BE2C (cell line): Measurements from ENCODE around the gene CTSH.
"Not testable (repeated sequence)": the region's sequence is repeated elsewhere in the genome, so short reads cannot be mapped to it uniquely, and the experiment has no call there.

Source experiments
- DNase-seq: peaks from one replicate; pipeline ENCODE4 v3.0.0-alpha.2; 2020
- H3K27me3 ChIP-seq: fragments of 250-450 bp; sonication (Bioruptor Pico); 2 replicates; pipeline ENCODE4 v1.5.1; 2020; ENCODE audit warnings: mild to moderate bottlenecking
- H3K36me3 ChIP-seq: fragments of 250-450 bp; sonication (Bioruptor Pico); 2 replicates; pipeline ENCODE4 v1.5.1; 2020; ENCODE audit warnings: mild to moderate bottlenecking
- H3K4me1 ChIP-seq: fragments of 250-450 bp; sonication (Bioruptor Pico); 2 replicates; pipeline ENCODE4 v1.5.1; 2020
- H3K4me3 ChIP-seq: 2 replicates; pipeline ENCODE4 v1.5.1; 2011; ENCODE audit warnings: low read depth, low read length
- H3K9me3 ChIP-seq: fragments of 250-450 bp; sonication (Bioruptor Pico); 2 replicates; pipeline ENCODE4 v1.5.1; 2020
- CTCF ChIP-seq: IDR thresholded peaks from 2 replicates; pipeline ENCODE4 v1.5.1; 2012; ENCODE audit warnings: mild to moderate bottlenecking, low read depth, low read length

The CTSH gene

GRCh38 chr15:78909160-78909695 lies 35.6 kb downstream of the CTSH start:
- peaks cover 6% of the 10 kb centered on the region; the same call in 1 of the 2 replicates for H3K4me1 ChIP-seq
- H3K27me3 ChIP-seq, result no peaks in the 10 kb centered on the region
- H3K36me3 ChIP-seq, result peaks cover 74% of the 10 kb centered on the region
- H3K4me3 ChIP-seq, result no peak overlapping the region
- DNase-seq, result no peak
- TF ChIP-seq CTCF, result no peak
- H3K9me3 ChIP-seq, result no peaks in the 10 kb centered on the region

DNA sequence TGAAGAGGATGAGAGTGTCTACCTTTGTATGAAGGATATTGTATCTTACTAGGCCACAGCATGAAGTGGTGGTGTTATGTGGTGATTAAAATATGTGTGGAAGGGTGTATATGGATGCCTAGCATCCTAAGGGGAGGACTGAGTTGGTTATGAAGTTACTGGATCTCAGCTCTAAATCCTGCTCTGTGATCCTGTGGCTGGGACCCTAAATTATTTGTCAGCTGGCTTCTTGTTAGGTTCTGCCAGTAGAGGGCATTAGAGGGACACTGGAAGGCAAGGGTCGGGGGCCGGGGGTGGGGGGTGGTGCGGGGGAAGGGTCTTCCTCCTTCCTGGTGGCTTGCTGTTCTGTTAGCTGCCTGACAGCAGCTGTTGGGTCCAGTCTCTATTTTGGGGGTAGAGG lies 37.3 kb downstream of the CTSH start:
- DNase-seq, result no peak
- Histone ChIP-seq H3K27me3 (no peaks in the 10 kb centered on the region), H3K9me3 (no peaks in the 10 kb centered on the region), H3K4me1 (peaks cover 6% of the 10 kb centered on the region; the same call in 1 of the 2 replicates), H3K36me3 (peaks cover 76% of the 10 kb centered on the region), H3K4me3 (no peak overlapping the region)
- peak; percentile 50 for TF ChIP-seq CTCF

DNA sequence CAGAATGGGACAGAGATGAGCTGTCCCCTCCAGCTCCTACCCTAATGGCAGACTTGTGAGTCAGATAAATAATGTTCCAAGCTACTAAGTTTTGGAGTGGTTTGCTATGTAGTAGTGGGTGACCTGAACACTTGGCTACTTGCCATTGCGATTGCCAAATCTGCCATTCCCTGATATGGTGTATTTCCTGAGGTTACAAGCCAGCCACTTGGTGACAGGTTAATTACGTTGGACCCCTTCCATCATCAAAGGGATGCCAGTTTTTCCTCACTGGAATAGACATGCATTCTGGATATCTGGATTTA lies 38.6 kb downstream of the CTSH start:
- TF ChIP-seq CTCF, result no peak
- Histone ChIP-seq H3K27me3 (no peaks in the 10 kb centered on the region), H3K9me3 (no peaks in the 10 kb centered on the region), H3K4me3 (no peak overlapping the region), H3K4me1 (peaks cover 6% of the 10 kb centered on the region; the same call in 1 of the 2 replicates), H3K36me3 (peaks cover 79% of the 10 kb centered on the region)
- no peak for DNase-seq

DNA sequence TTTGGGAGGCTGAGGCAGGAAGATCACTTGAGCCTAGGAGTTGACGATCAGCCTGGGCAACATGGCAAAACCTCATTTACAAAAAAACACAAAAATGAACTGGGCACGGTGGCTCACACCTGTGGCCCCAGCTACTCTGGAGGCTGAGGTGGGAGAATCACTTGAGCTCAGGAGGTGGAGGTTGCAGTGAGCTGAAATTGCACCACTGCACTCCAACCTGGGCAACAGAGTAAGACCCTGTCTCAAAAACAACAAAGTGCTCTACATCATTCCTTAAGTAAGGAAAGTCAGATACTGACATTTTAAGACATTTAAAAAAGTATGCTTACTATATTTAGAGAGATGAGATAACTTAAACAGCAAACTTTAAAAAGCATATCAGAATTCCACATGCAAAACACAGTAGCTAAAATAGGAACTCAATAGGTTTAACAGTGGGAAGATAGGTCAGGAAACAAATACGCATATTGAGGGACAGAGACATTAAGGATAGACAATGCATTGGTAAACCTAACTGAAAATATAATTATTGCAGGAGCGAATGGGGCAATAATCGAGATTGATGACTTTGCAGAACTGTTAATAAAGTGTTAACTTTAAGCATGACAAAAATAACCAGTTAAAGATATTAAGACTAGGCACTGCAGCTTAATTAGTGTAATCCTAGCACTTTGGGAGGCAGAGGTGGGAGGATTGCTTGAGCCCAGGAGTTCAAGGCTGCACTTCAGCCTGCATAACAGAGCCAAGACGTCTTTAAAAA lies 40.1 kb downstream of the CTSH start:
- Histone ChIP-seq H3K9me3 (no peaks in the 10 kb centered on the region), H3K4me1 (peaks cover 6% of the 10 kb centered on the region; the same call in 1 of the 2 replicates), H3K36me3 (peaks cover 80% of the 10 kb centered on the region), H3K27me3 (no peaks in the 10 kb centered on the region), H3K4me3 (no peak overlapping the region)
- no peak for DNase-seq
- no peak for TF ChIP-seq CTCF

GRCh38 chr15:78902281-78903032 lies 42.4 kb downstream of the CTSH start:
- not testable (repeated sequence) for H3K4me3 ChIP-seq, H3K9me3 ChIP-seq, H3K27me3 ChIP-seq, H3K4me1 ChIP-seq, DNase-seq
- H3K36me3 ChIP-seq, result peaks cover 98% of the 10 kb centered on the region

DNA sequence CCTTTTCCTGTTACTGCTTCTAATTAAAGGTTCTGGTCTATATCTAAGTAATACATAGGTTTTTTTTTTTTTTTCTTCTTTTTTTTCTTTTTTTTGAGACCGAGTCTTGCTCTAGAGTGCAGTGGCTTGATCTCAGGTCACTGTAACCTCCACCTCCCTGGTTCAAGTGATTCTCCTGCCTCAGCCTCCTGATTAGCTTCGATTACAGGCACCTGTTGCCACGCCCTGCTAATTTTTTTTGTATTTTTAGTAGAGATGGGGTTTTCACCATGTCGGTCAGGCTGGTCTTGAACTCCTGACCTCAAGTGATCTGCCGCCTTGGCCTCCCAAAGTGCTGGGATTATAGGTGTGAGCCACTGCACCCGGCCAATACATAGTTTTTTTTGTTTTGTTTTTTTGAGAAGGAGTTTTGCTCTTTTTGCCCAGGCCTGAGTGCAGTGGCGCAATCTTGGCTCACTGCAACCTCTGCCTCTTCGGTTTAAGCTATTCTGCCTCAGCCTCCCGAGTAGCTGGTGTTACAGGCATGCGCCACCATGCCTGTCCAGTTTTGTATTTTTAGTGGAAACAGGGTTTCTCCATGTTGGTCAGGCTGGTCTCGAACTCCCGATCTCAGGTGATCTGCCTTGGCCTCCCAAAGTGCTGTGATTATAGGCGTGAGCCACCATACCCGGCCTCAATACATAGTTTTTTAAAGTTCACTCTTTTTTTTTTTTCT lies 43.9 kb downstream of the CTSH start:
- DNase-seq, H3K4me1 ChIP-seq, H3K9me3 ChIP-seq, H3K27me3 ChIP-seq, H3K4me3 ChIP-seq: not testable (repeated sequence)
- H3K36me3 ChIP-seq, result peaks cover 90% of the 10 kb centered on the region

- DNase-seq, result no peak
- H3K36me3 ChIP-seq, result peaks cover 92% of the 10 kb centered on the region
- H3K4me1 ChIP-seq, result no peaks in the 10 kb centered on the region
- H3K4me3 ChIP-seq, result no peak overlapping the region
- no peaks in the 10 kb centered on the region for H3K27me3 ChIP-seq
- TF ChIP-seq CTCF, result no peak
- H3K9me3 ChIP-seq, result no peaks in the 10 kb centered on the region
Observed at GRCh38 chr15:78898540-78898939, 46.3 kb downstream of the CTSH start.
